ENCODE measurements around the gene FAM187B. TPM values are rescaled to one million over a fixed set of nuclear protein-coding genes. Genes with fewer than 3 reads are reported as not detected.

The FAM187B gene
- total RNA-seq, 4 donors from 2014 or later = not detected

- intact Hi-C loops (cut with DNase I; ENCODE audit: low total_unique reads) = no loop called here
- Histone ChIP-seq H3K27ac (no peak overlapping the region), H3K9me3 (no peaks in the 10 kb centered on the region), H3K27me3 (peaks cover 2 to 9% (median 5%) of the 10 kb centered on the region in 3 donors), H3K36me3 (no peaks in the 10 kb centered on the region), H3K4me1 (no peaks in the 10 kb centered on the region), H3K4me3 (no peak overlapping the region)
- no peak for ATAC-seq
- no peak for TF ChIP-seq CTCF (IDR thresholded peaks at IDR 0.05 in 4 of 5, conservative IDR thresholded peaks at IDR 0.05 in 1 of 5)
- TF ChIP-seq POLR2A (IDR thresholded peaks at IDR 0.05) = no peak
- DNase-seq = no peak
- in situ Hi-C loops (cut with MboI; ENCODE audit: low sequenced_read_pairs in 4 of 4) = no loop called here
These were observed 1.8 kb downstream of the FAM187B start for GRCh38 chr19:35226748-35227147.

- no peak for ATAC-seq
- in situ Hi-C loops (cut with MboI; ENCODE audit: low sequenced_read_pairs in 4 of 4) = no loop called here
- no peak for TF ChIP-seq CTCF (IDR thresholded peaks at IDR 0.05 in 4 of 5, conservative IDR thresholded peaks at IDR 0.05 in 1 of 5)
- no peak for TF ChIP-seq POLR2A (IDR thresholded peaks at IDR 0.05)
These were observed 2.6 kb downstream of the FAM187B start for GRCh38 chr19:35225951-35226350.

GRCh38 chr19:35224681-35225571 is 3.6 kb downstream of the FAM187B start:
- Histone ChIP-seq H3K9me3 (no peaks in the 10 kb centered on the region), H3K4me3 (no peak overlapping the region), H3K27me3 (peaks cover 2 to 9% (median 5%) of the 10 kb centered on the region in 3 donors), H3K27ac (no peak overlapping the region), H3K36me3 (no peaks in the 10 kb centered on the region), H3K4me1 (no peaks in the 10 kb centered on the region)
- intact Hi-C loops (cut with DNase I; ENCODE audit: low total_unique reads) (no loop called here), in situ Hi-C loops (cut with MboI; ENCODE audit: low sequenced_read_pairs in 4 of 4) (no loop called here)
- DNase-seq (no peak), ATAC-seq (no peak)
- TF ChIP-seq CTCF (IDR thresholded peaks at IDR 0.05 in 4 of 5, conservative IDR thresholded peaks at IDR 0.05 in 1 of 5) (no peak), POLR2A (IDR thresholded peaks at IDR 0.05) (no peak)

More at GRCh38 chr19:35225951-35226350, 2.6 kb downstream of the FAM187B start:
- DNase-seq = no peak
- Histone ChIP-seq H3K36me3 (no peaks in the 10 kb centered on the region), H3K4me1 (no peaks in the 10 kb centered on the region), H3K4me3 (no peak overlapping the region), H3K27me3 (peaks cover 2 to 9% (median 5%) of the 10 kb centered on the region in 3 donors), H3K9me3 (no peaks in the 10 kb centered on the region), H3K27ac (no peak overlapping the region)
- intact Hi-C loops (cut with DNase I; ENCODE audit: low total_unique reads) = no loop called here

GRCh38 chr19:35223862-35224505 is 4.6 kb downstream of the FAM187B start:
- ATAC-seq = no peak
- H3K4me3 ChIP-seq = no peak overlapping the region

More at GRCh38 chr19:35223862-35224505, 4.6 kb downstream of the FAM187B start:
- H3K27ac ChIP-seq = no peak overlapping the region
- intact Hi-C loops (cut with DNase I; ENCODE audit: low total_unique reads) (no loop called here), in situ Hi-C loops (cut with MboI; ENCODE audit: low sequenced_read_pairs in 4 of 4) (no loop called here)
- no peaks in the 10 kb centered on the region for H3K4me1 ChIP-seq
- no peaks in the 10 kb centered on the region for H3K36me3 ChIP-seq
- no peaks in the 10 kb centered on the region for H3K9me3 ChIP-seq
- TF ChIP-seq POLR2A (IDR thresholded peaks at IDR 0.05) (no peak), CTCF (IDR thresholded peaks at IDR 0.05 in 4 of 5, conservative IDR thresholded peaks at IDR 0.05 in 1 of 5) (no peak)
- no peak for DNase-seq
- H3K27me3 ChIP-seq = peaks cover 2 to 9% (median 5%) of the 10 kb centered on the region in 3 donors
